ENCODE data around the gene OR6C68.

GRCh38 chr12:55499810-55500252 is 7.7 kb downstream of the OR6C68 start:
- no peak for TF ChIP-seq CTCF (IDR thresholded peaks at IDR 0.05)
- no peak for TF ChIP-seq POLR2A (IDR thresholded peaks at IDR 0.05; ENCODE audit: low read length)
- TF ChIP-seq POLR2AphosphoS2 (conservative IDR thresholded peaks at IDR 0.05; ENCODE audit: low read length): no peak
- TF ChIP-seq NR3C1 (IDR thresholded peaks at IDR 0.05): no peak
- TF ChIP-seq CHD2 (IDR thresholded peaks at IDR 0.05; ENCODE audit: low read length, partially characterized antibody): no peak
- TF ChIP-seq USF2 (IDR thresholded peaks at IDR 0.05): no peak
- no peak for TF ChIP-seq MYC (IDR thresholded peaks at IDR 0.05; ENCODE audit: borderline replicate concordance, low read length)
- TF ChIP-seq EP300 (IDR thresholded peaks at IDR 0.05): no peak
- no peak for TF ChIP-seq HOXA7 (CRISPR knock-in tag; IDR thresholded peaks at IDR 0.05)
- TF ChIP-seq, protein P1, sequence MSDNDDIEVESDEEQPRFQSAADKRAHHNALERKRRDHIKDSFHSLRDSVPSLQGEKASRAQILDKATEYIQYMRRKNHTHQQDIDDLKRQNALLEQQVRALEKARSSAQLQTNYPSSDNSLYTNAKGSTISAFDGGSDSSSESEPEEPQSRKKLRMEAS (IDR thresholded peaks at IDR 0.05): no peak
- TF ChIP-seq REST (IDR thresholded peaks at IDR 0.05): no peak
- no peak for TF ChIP-seq BHLHE40 (IDR thresholded peaks at IDR 0.05; ENCODE audit: low read depth, low read length)
- TF ChIP-seq KDM1A (IDR thresholded peaks at IDR 0.05; ENCODE audit: low read depth): no peak
